Measurements from ENCODE around the gene LACTB.

The LACTB gene

GRCh38 chr15:63109920-63110319 is 11.7 kb upstream of the LACTB start:
- no peak overlapping the region for H2AFZ ChIP-seq (ENCODE audit: insufficient read depth, low read length, poor library complexity)
- H3K79me2 ChIP-seq (ENCODE audit: control insufficient read depth, insufficient read depth, low read length, poor library complexity): no peaks in the 10 kb centered on the region
- H4K12ac ChIP-seq (ENCODE audit: low read depth, low read length): no peak overlapping the region
- H3K4me1 ChIP-seq (ENCODE audit: control insufficient read depth in 1 of 2, insufficient read depth in 2 of 2, low read length in 2 of 2): peaks cover 4 to 8% of the 10 kb centered on the region in 2 experiments
- H2AK5ac ChIP-seq (ENCODE audit: low read length): no peak overlapping the region
- H3K36me3 ChIP-seq (ENCODE audit: control insufficient read depth in 1 of 2, insufficient read depth in 2 of 2, low read length in 2 of 2): no peaks in the 10 kb centered on the region
- no peak overlapping the region for H2BK120ac ChIP-seq (ENCODE audit: insufficient read depth, low read length, poor library complexity)
- no peak overlapping the region for H3K9ac ChIP-seq (ENCODE audit: low read length)
- peaks cover 3% of the 10 kb centered on the region for H3K9me3 ChIP-seq (ENCODE audit: insufficient read depth, low read depth, low read length)
- no peak for DNase-seq
- no peak overlapping the region for H3K23ac ChIP-seq (ENCODE audit: low read length)
- no peak overlapping the region for H3K27ac ChIP-seq (ENCODE audit: low read depth, low read length)
- H3K14ac ChIP-seq (ENCODE audit: low read length): no peak overlapping the region
- no peak overlapping the region for H3K4ac ChIP-seq (ENCODE audit: low read depth, low read length)
- WGBS (ENCODE audit: extremely low coverage, insufficient coverage, insufficient read length): no CpG with 5 or more reads among the region's 2 CpGs
- no peaks in the 10 kb centered on the region for H3K27me3 ChIP-seq (ENCODE audit: insufficient read depth, low read length)
- H2BK5ac ChIP-seq (ENCODE audit: low read depth, low read length, poor library complexity): no peak overlapping the region
- H3K79me1 ChIP-seq (ENCODE audit: low read length): no peaks in the 10 kb centered on the region
- no peak overlapping the region for H4K8ac ChIP-seq (ENCODE audit: low read depth, low read length)
- H4K91ac ChIP-seq (ENCODE audit: low read depth, low read length): no peak overlapping the region
- no peak overlapping the region for H3K4me3 ChIP-seq (ENCODE audit: low read depth, low read length)
- H3K4me2 ChIP-seq (ENCODE audit: low read length): no peak overlapping the region
- H3K18ac ChIP-seq (ENCODE audit: low read length): no peak overlapping the region
- no peak overlapping the region for H2BK12ac ChIP-seq (ENCODE audit: low read length)

- H3K23ac ChIP-seq (ENCODE audit: low read length): no peak overlapping the region
- no peak overlapping the region for H2BK120ac ChIP-seq (ENCODE audit: insufficient read depth, low read length, poor library complexity)
- H3K9ac ChIP-seq (ENCODE audit: low read length): no peak overlapping the region
- DNase-seq: no peak
- no peak overlapping the region for H2AFZ ChIP-seq (ENCODE audit: insufficient read depth, low read length, poor library complexity)
- H4K8ac ChIP-seq (ENCODE audit: low read depth, low read length): no peak overlapping the region
- no peak overlapping the region for H3K4me2 ChIP-seq (ENCODE audit: low read length)
- no peak overlapping the region for H4K12ac ChIP-seq (ENCODE audit: low read depth, low read length)
- H4K91ac ChIP-seq (ENCODE audit: low read depth, low read length): no peak overlapping the region
- H3K27me3 ChIP-seq (ENCODE audit: insufficient read depth, low read length): no peaks in the 10 kb centered on the region
- no peak overlapping the region for H3K18ac ChIP-seq (ENCODE audit: low read length)
- H3K14ac ChIP-seq (ENCODE audit: low read length): no peak overlapping the region
- no CpG with 5 or more reads among the region's 3 CpGs for WGBS (ENCODE audit: extremely low coverage, insufficient coverage, insufficient read length)
- peaks cover 3% of the 10 kb centered on the region for H3K9me3 ChIP-seq (ENCODE audit: insufficient read depth, low read depth, low read length)
- no peaks in the 10 kb centered on the region for H3K36me3 ChIP-seq (ENCODE audit: control insufficient read depth in 1 of 2, insufficient read depth in 2 of 2, low read length in 2 of 2)
- no peaks in the 10 kb centered on the region for H3K79me1 ChIP-seq (ENCODE audit: low read length)
- H2AK5ac ChIP-seq (ENCODE audit: low read length): no peak overlapping the region
- peaks cover 4 to 8% of the 10 kb centered on the region in 2 experiments for H3K4me1 ChIP-seq (ENCODE audit: control insufficient read depth in 1 of 2, insufficient read depth in 2 of 2, low read length in 2 of 2)
- H2BK12ac ChIP-seq (ENCODE audit: low read length): no peak overlapping the region
- H3K27ac ChIP-seq (ENCODE audit: low read depth, low read length): no peak overlapping the region
- H2BK5ac ChIP-seq (ENCODE audit: low read depth, low read length, poor library complexity): no peak overlapping the region
- no peak overlapping the region for H3K4me3 ChIP-seq (ENCODE audit: low read depth, low read length)
- H3K79me2 ChIP-seq (ENCODE audit: control insufficient read depth, insufficient read depth, low read length, poor library complexity): no peaks in the 10 kb centered on the region
- no peak overlapping the region for H3K4ac ChIP-seq (ENCODE audit: low read depth, low read length)
These were observed 11.1 kb upstream of the LACTB start for GRCh38 chr15:63110428-63111026.

GRCh38 chr15:63111481-63111880 is 10.2 kb upstream of the LACTB start:
- Histone ChIP-seq H3K14ac (ENCODE audit: low read length) (no peak overlapping the region), H3K36me3 (ENCODE audit: control insufficient read depth in 1 of 2, insufficient read depth in 2 of 2, low read length in 2 of 2) (no peaks in the 10 kb centered on the region), H3K79me2 (ENCODE audit: control insufficient read depth, insufficient read depth, low read length, poor library complexity) (no peaks in the 10 kb centered on the region), H3K27me3 (ENCODE audit: insufficient read depth, low read length) (no peaks in the 10 kb centered on the region), H3K79me1 (ENCODE audit: low read length) (no peaks in the 10 kb centered on the region), H4K91ac (ENCODE audit: low read depth, low read length) (no peak overlapping the region), H4K12ac (ENCODE audit: low read depth, low read length) (no peak overlapping the region), H2AFZ (ENCODE audit: insufficient read depth, low read length, poor library complexity) (no peak overlapping the region), H3K9me3 (ENCODE audit: insufficient read depth, low read depth, low read length) (peaks cover 2% of the 10 kb centered on the region), H3K18ac (ENCODE audit: low read length) (no peak overlapping the region), H2AK5ac (ENCODE audit: low read length) (no peak overlapping the region), H3K4me3 (ENCODE audit: low read depth, low read length) (no peak overlapping the region), H3K4ac (ENCODE audit: low read depth, low read length) (no peak overlapping the region), H3K23ac (ENCODE audit: low read length) (no peak overlapping the region), H2BK120ac (ENCODE audit: insufficient read depth, low read length, poor library complexity) (no peak overlapping the region), H3K4me2 (ENCODE audit: low read length) (no peak overlapping the region), H2BK12ac (ENCODE audit: low read length) (no peak overlapping the region), H3K27ac (ENCODE audit: low read depth, low read length) (no peak overlapping the region), H2BK5ac (ENCODE audit: low read depth, low read length, poor library complexity) (no peak overlapping the region), H3K4me1 (ENCODE audit: control insufficient read depth in 1 of 2, insufficient read depth in 2 of 2, low read length in 2 of 2) (peaks cover 4 to 8% of the 10 kb centered on the region in 2 experiments), H3K9ac (ENCODE audit: low read length) (no peak overlapping the region), H4K8ac (ENCODE audit: low read depth, low read length) (no peak overlapping the region)
- no peak for DNase-seq

GRCh38 chr15:63112871-63113270 is 8.8 kb upstream of the LACTB start:
- Histone ChIP-seq H4K12ac (ENCODE audit: low read depth, low read length) (no peak overlapping the region), H3K4me2 (ENCODE audit: low read length) (no peak overlapping the region), H2AK5ac (ENCODE audit: low read length) (no peak overlapping the region), H3K27me3 (ENCODE audit: insufficient read depth, low read length) (no peaks in the 10 kb centered on the region), H3K36me3 (ENCODE audit: control insufficient read depth in 1 of 2, insufficient read depth in 2 of 2, low read length in 2 of 2) (no peaks in the 10 kb centered on the region), H3K9ac (ENCODE audit: low read length) (no peak overlapping the region), H2AFZ (ENCODE audit: insufficient read depth, low read length, poor library complexity) (no peak overlapping the region), H2BK120ac (ENCODE audit: insufficient read depth, low read length, poor library complexity) (no peak overlapping the region), H4K8ac (ENCODE audit: low read depth, low read length) (no peak overlapping the region), H3K4me1 (ENCODE audit: control insufficient read depth in 1 of 2, insufficient read depth in 2 of 2, low read length in 2 of 2) (peaks cover 4 to 8% of the 10 kb centered on the region in 2 experiments), H4K91ac (ENCODE audit: low read depth, low read length) (no peak overlapping the region), H3K79me1 (ENCODE audit: low read length) (no peaks in the 10 kb centered on the region), H3K4me3 (ENCODE audit: low read depth, low read length) (no peak overlapping the region), H3K14ac (ENCODE audit: low read length) (no peak overlapping the region), H3K18ac (ENCODE audit: low read length) (no peak overlapping the region), H2BK5ac (ENCODE audit: low read depth, low read length, poor library complexity) (no peak overlapping the region), H3K27ac (ENCODE audit: low read depth, low read length) (no peak overlapping the region), H3K23ac (ENCODE audit: low read length) (no peak overlapping the region), H2BK12ac (ENCODE audit: low read length) (no peak overlapping the region), H3K79me2 (ENCODE audit: control insufficient read depth, insufficient read depth, low read length, poor library complexity) (no peaks in the 10 kb centered on the region), H3K9me3 (ENCODE audit: insufficient read depth, low read depth, low read length) (peaks cover 2% of the 10 kb centered on the region), H3K4ac (ENCODE audit: low read depth, low read length) (no peak overlapping the region)
- no CpG with 5 or more reads among the region's 3 CpGs for WGBS (ENCODE audit: extremely low coverage, insufficient coverage, insufficient read length)
- DNase-seq: no peak
